OCI-LY3 (cell line): Measurements from ENCODE around the gene AHRR.

ENCODE experiments used
- CTCF ChIP-seq: fragments of 200-600, 300-600 bp; sonication (generic); IDR thresholded peaks from 2 replicates; pipeline ENCODE4 v1.5.1; 2014; ENCODE audit warnings: antibody characterized with exemption, low read length, low read depth
- EZH2phosphoT487 ChIP-seq: fragments of 200-600 bp; shearing (Covaris generic); IDR thresholded peaks from 2 replicates; pipeline ENCODE4 v1.6.1; 2018; ENCODE audit warnings: antibody characterized with exemption, mixed run types, low read depth

- no peak for TF ChIP-seq CTCF
- TF ChIP-seq EZH2phosphoT487 = no peak
These were observed 10.5 kb upstream of the AHRR start for GRCh38 chr5:310941-311434.
